Activated naive CD4-positive, alpha-beta T cell treated with anti-CD3 and anti-CD28 coated beads, Interleukin-2, amount 10 ng/mL, durations not matched to agents 7 days and 5 days (primary cell): Measurements from ENCODE around the gene MYL7.

Source experiments
- CTCF ChIA-PET: fragments of 350-600 bp; sonication (Branson Sonifier 250); formaldehyde crosslinking; loops from one replicate; lab custom pipeline; 2021; ENCODE audit warnings: antibody characterized with exemption; lab: Charles Lee
- DNase-seq: peaks from one replicate; pipeline ENCODE4 v3.0.0-alpha.2; 2020
- H3K27ac Mint-ChIP-seq: one replicate; pipeline ENCODE4 v1.8.0; 2021; ENCODE audit warnings: mild to moderate bottlenecking, moderate library complexity, mixed read lengths
- H3K27me3 Mint-ChIP-seq: one replicate; pipeline ENCODE4 v1.8.0; 2021; ENCODE audit warnings: mild to moderate bottlenecking, mixed read lengths
- H3K36me3 Mint-ChIP-seq: one replicate; pipeline ENCODE4 v1.8.0; 2021; ENCODE audit warnings: mixed read lengths
- H3K4me1 Mint-ChIP-seq: one replicate; pipeline ENCODE4 v1.8.0; 2021; ENCODE audit warnings: mixed read lengths
- H3K4me3 Mint-ChIP-seq: one replicate; pipeline ENCODE4 v1.8.0; 2021; ENCODE audit warnings: mild to moderate bottlenecking, moderate library complexity, mixed read lengths
- H3K9me3 Mint-ChIP-seq: one replicate; pipeline ENCODE4 v1.8.0; 2021; ENCODE audit warnings: mixed read lengths

Gene MYL7

GRCh38 chr7:44149571-44150465 lies 8.7 kb upstream of the MYL7 start:
- Mint-ChIP-seq H3K27ac (no peak overlapping the region), H3K36me3 (no peaks in the 10 kb centered on the region), H3K27me3 (peaks cover 38% of the 10 kb centered on the region), H3K9me3 (no peaks in the 10 kb centered on the region), H3K4me3 (no peak overlapping the region), H3K4me1 (peaks cover 16% of the 10 kb centered on the region)
- CTCF ChIA-PET: no interaction called here
- peak; percentile 5 for DNase-seq

GRCh38 chr7:44148961-44149536 lies 7.9 kb upstream of the MYL7 start:
- H3K27me3 Mint-ChIP-seq: peaks cover 45% of the 10 kb centered on the region
- no peak overlapping the region for H3K4me3 Mint-ChIP-seq
- peaks cover 16% of the 10 kb centered on the region for H3K4me1 Mint-ChIP-seq
- no peaks in the 10 kb centered on the region for H3K36me3 Mint-ChIP-seq
- CTCF ChIA-PET: no interaction called here
- H3K9me3 Mint-ChIP-seq: no peaks in the 10 kb centered on the region
- H3K27ac Mint-ChIP-seq: no peak overlapping the region
- DNase-seq: peak; percentile 9

- Mint-ChIP-seq H3K4me1 (peaks cover 16% of the 10 kb centered on the region), H3K4me3 (no peak overlapping the region), H3K27me3 (peaks cover 48% of the 10 kb centered on the region), H3K9me3 (no peaks in the 10 kb centered on the region), H3K27ac (no peak overlapping the region), H3K36me3 (no peaks in the 10 kb centered on the region)
- DNase-seq: no peak
- CTCF ChIA-PET: no interaction called here
Measured at GRCh38 chr7:44148166-44148565, 7.0 kb upstream of the MYL7 start.

- DNase-seq: peak; percentile 14
- Mint-ChIP-seq H3K9me3 (no peaks in the 10 kb centered on the region), H3K27me3 (peaks cover 50% of the 10 kb centered on the region), H3K27ac (no peak overlapping the region), H3K36me3 (no peaks in the 10 kb centered on the region), H3K4me1 (peaks cover 16% of the 10 kb centered on the region), H3K4me3 (no peak overlapping the region)
- CTCF ChIA-PET: no interaction called here
Measured at GRCh38 chr7:44147026-44147991, 6.2 kb upstream of the MYL7 start.

GRCh38 chr7:44145969-44146911 lies 5.1 kb upstream of the MYL7 start:
- Mint-ChIP-seq H3K27ac (no peak overlapping the region), H3K4me3 (peak overlapping the region; percentile 62)

GRCh38 chr7:44145479-44145968 lies 4.4 kb upstream of the MYL7 start:
- CTCF ChIA-PET: no interaction called here
- Mint-ChIP-seq H3K4me1 (peaks cover 16% of the 10 kb centered on the region), H3K4me3 (peak overlapping the region; percentile 62), H3K27ac (no peak overlapping the region), H3K36me3 (no peaks in the 10 kb centered on the region), H3K9me3 (no peaks in the 10 kb centered on the region), H3K27me3 (peaks cover 58% of the 10 kb centered on the region)
- DNase-seq: peak; percentile 68

More at GRCh38 chr7:44145969-44146911, 5.1 kb upstream of the MYL7 start:
- no peaks in the 10 kb centered on the region for H3K9me3 Mint-ChIP-seq
- H3K4me1 Mint-ChIP-seq: peaks cover 16% of the 10 kb centered on the region
- DNase-seq: peak; percentile 80
- H3K27me3 Mint-ChIP-seq: peaks cover 58% of the 10 kb centered on the region
- CTCF ChIA-PET: no interaction called here
- no peaks in the 10 kb centered on the region for H3K36me3 Mint-ChIP-seq

- Mint-ChIP-seq H3K9me3 (no peaks in the 10 kb centered on the region), H3K36me3 (no peaks in the 10 kb centered on the region), H3K4me3 (peak overlapping the region; percentile 62), H3K27ac (no peak overlapping the region), H3K27me3 (peaks cover 58% of the 10 kb centered on the region), H3K4me1 (peaks cover 16% of the 10 kb centered on the region)
- DNase-seq: no peak
- CTCF ChIA-PET: no interaction called here
Measured at GRCh38 chr7:44144968-44145478, 3.9 kb upstream of the MYL7 start.

GRCh38 chr7:44144426-44144967 lies 3.4 kb upstream of the MYL7 start:
- CTCF ChIA-PET: no interaction called here
- H3K4me3 Mint-ChIP-seq: no peak overlapping the region
- DNase-seq: peak; percentile 6
- no peaks in the 10 kb centered on the region for H3K36me3 Mint-ChIP-seq
- peaks cover 16% of the 10 kb centered on the region for H3K4me1 Mint-ChIP-seq
- peaks cover 63% of the 10 kb centered on the region for H3K27me3 Mint-ChIP-seq
- no peak overlapping the region for H3K27ac Mint-ChIP-seq
- H3K9me3 Mint-ChIP-seq: no peaks in the 10 kb centered on the region

- Mint-ChIP-seq H3K27ac (no peak overlapping the region), H3K27me3 (peaks cover 66% of the 10 kb centered on the region), H3K9me3 (no peaks in the 10 kb centered on the region), H3K4me3 (no peak overlapping the region), H3K4me1 (peaks cover 16% of the 10 kb centered on the region), H3K36me3 (no peaks in the 10 kb centered on the region)
- CTCF ChIA-PET: no interaction called here
- peak; percentile 13 for DNase-seq
Measured at GRCh38 chr7:44143646-44144250, 2.6 kb upstream of the MYL7 start.

- CTCF ChIA-PET: interaction anchor here (0.6 to 1.5 kb wide), 3 partner anchors 12 to 392 kb away, joined by 3 read pairs; no protein-coding TSS in a partner anchor
- H3K36me3 Mint-ChIP-seq: no peaks in the 10 kb centered on the region
- H3K4me1 Mint-ChIP-seq: peaks cover 16% of the 10 kb centered on the region
- H3K4me3 Mint-ChIP-seq: no peak overlapping the region
- peaks cover 64% of the 10 kb centered on the region for H3K27me3 Mint-ChIP-seq
- DNase-seq: no peak
- H3K27ac Mint-ChIP-seq: no peak overlapping the region
- no peaks in the 10 kb centered on the region for H3K9me3 Mint-ChIP-seq
Measured at GRCh38 chr7:44142028-44142427, 896 bp upstream of the MYL7 start.

GRCh38 chr7:44140341-44140740 lies 791 bp downstream of the MYL7 start:
- Mint-ChIP-seq H3K27me3 (peaks cover 52% of the 10 kb centered on the region), H3K9me3 (no peaks in the 10 kb centered on the region)

GRCh38 chr7:44139311-44140010 lies 1.7 kb downstream of the MYL7 start:
- no peaks in the 10 kb centered on the region for H3K9me3 Mint-ChIP-seq
- no peak overlapping the region for H3K4me3 Mint-ChIP-seq
- H3K27me3 Mint-ChIP-seq: peaks cover 52% of the 10 kb centered on the region
- no peaks in the 10 kb centered on the region for H3K36me3 Mint-ChIP-seq
- DNase-seq: no peak
- no peak overlapping the region for H3K27ac Mint-ChIP-seq
- CTCF ChIA-PET: no interaction called here
- H3K4me1 Mint-ChIP-seq: no peaks in the 10 kb centered on the region

More at GRCh38 chr7:44140341-44140740, 791 bp downstream of the MYL7 start:
- no peaks in the 10 kb centered on the region for H3K36me3 Mint-ChIP-seq
- CTCF ChIA-PET: no interaction called here
- peaks cover 4% of the 10 kb centered on the region for H3K4me1 Mint-ChIP-seq
- no peak for DNase-seq
- no peak overlapping the region for H3K27ac Mint-ChIP-seq
- no peak overlapping the region for H3K4me3 Mint-ChIP-seq
